Thoracic aorta (tissue), 2 donors: ENCODE results near the gene GLIPR1L1. TPM values are rescaled to one million over a fixed set of nuclear protein-coding genes. Genes with fewer than 3 reads are reported as not detected.
A peak's percentile ranks its signal among the peaks of the same experiment; 100 is the strongest.

Source experiments
- ATAC-seq: fragments of 150-250 bp; one replicate; pipeline ENCODE4 v1.8.0; 2017; ENCODE audit warnings: low read depth; ENCODE audit not compliant: insufficient number of reproducible peaks, low FRiP score
- DNase-seq: peaks from one replicate; pipeline ENCODE4 v3.0.0-alpha.2; 2020; ENCODE audit warnings: low spot score
- H3K27ac ChIP-seq, 2 donors: fragments of 200-600 bp; sonication (generic); 1 replicate in 1 of 2; 2 replicates in 1 of 2; pipeline ENCODE4 v1.5.1; 2016; ENCODE audit warnings: mild to moderate bottlenecking in 2 of 2, moderate library complexity in 2 of 2
- H3K27me3 ChIP-seq: fragments of 200-600 bp; sonication (generic); replicated peaks from 2 replicates; pipeline ENCODE4 v1.6.0; 2016; ENCODE audit warnings: mild to moderate bottlenecking; ENCODE audit not compliant: insufficient read depth
- H3K36me3 ChIP-seq: fragments of 200-600 bp; sonication (generic); one replicate; pipeline ENCODE4 v1.5.1; 2016
- H3K4me1 ChIP-seq, 2 donors: fragments of 200-600 bp; sonication (generic); 1 replicate in 1 of 2; 2 replicates in 1 of 2; pipeline versions ENCODE4 v1.5.1 to v1.6.0; 2016; ENCODE audit warnings: low read depth in 2 of 2, mild to moderate bottlenecking in 1 of 2; ENCODE audit not compliant: control insufficient read depth in 1 of 2
- H3K4me3 ChIP-seq: fragments of 200-600 bp; sonication (generic); 2 replicates; pipeline ENCODE4 v1.5.1; 2016; ENCODE audit warnings: mild to moderate bottlenecking
- H3K9me3 ChIP-seq: fragments of 200-600 bp; sonication (generic); 2 replicates; pipeline ENCODE4 v1.5.1; 2016
- total RNA-seq, 2 donors: library from RNA; depleted of rRNA; stranded (reverse); fragments of >200 nt; gene quantifications; one replicate each; pipeline versions ENCODE4 v1.1.0 to v1.2.3, GENCODE V29; 2016
- TF ChIP-seq, protein P1 (sequence below): fragments of 200-600 bp; sonication (generic); IDR thresholded peaks from one replicate; pipeline ENCODE4 v1.5.1; 2019; ENCODE audit warnings: antibody characterized with exemption

GLIPR1L1 gene, protein sequence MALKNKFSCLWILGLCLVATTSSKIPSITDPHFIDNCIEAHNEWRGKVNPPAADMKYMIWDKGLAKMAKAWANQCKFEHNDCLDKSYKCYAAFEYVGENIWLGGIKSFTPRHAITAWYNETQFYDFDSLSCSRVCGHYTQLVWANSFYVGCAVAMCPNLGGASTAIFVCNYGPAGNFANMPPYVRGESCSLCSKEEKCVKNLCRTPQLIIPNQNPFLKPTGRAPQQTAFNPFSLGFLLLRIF
- not detected for total RNA-seq

DNA sequence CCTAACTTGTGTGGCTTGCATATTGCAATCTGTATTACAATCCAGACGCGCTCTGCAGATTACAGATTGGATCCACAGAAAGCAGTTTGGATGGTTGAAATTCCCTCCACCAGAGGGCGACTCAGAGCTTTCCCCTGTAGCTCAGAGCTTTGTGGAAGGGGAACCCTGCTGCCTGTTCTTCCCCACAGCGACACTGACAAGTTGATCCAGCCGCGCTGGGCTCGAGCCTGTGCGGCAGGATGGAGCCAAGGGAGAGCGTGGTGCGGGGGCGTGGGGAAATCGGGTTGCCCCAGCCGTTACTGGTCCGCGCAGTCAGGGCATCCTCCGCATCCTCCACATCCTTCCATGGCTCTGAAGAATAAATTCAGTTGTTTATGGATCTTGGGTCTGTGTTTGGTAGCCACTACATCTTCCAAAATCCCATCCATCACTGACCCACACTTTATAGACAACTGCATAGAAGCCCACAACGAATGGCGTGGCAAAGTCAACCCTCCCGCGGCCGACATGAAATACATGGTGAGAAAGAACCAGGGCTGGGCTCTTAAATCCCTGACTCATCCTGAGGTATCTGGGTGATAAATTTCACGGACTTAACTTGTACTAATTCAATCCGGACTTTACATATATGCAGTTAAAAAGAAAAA is at the start of gene GLIPR1L1:
GLIPR1L1 (plus strand) TSS at position 287 of the 647 bp plus-strand sequence; CDS start at position 346, 59 bp downstream.
- no peaks in the 10 kb centered on the region for H3K27me3 ChIP-seq
- peaks cover 2 to 3% of the 10 kb centered on the region in 2 donors for H3K4me1 ChIP-seq
- TF ChIP-seq, protein P1, sequence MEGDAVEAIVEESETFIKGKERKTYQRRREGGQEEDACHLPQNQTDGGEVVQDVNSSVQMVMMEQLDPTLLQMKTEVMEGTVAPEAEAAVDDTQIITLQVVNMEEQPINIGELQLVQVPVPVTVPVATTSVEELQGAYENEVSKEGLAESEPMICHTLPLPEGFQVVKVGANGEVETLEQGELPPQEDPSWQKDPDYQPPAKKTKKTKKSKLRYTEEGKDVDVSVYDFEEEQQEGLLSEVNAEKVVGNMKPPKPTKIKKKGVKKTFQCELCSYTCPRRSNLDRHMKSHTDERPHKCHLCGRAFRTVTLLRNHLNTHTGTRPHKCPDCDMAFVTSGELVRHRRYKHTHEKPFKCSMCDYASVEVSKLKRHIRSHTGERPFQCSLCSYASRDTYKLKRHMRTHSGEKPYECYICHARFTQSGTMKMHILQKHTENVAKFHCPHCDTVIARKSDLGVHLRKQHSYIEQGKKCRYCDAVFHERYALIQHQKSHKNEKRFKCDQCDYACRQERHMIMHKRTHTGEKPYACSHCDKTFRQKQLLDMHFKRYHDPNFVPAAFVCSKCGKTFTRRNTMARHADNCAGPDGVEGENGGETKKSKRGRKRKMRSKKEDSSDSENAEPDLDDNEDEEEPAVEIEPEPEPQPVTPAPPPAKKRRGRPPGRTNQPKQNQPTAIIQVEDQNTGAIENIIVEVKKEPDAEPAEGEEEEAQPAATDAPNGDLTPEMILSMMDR = peak; percentile 91
- peak; percentile 69 for ATAC-seq
- DNase-seq = peak; percentile 78
- no peaks in the 10 kb centered on the region for H3K36me3 ChIP-seq
- H3K9me3 ChIP-seq = no peaks in the 10 kb centered on the region
- H3K4me3 ChIP-seq = peak within 1 kb of the TSS; percentile 73
- H3K27ac ChIP-seq = peak within 1 kb of the TSS; percentile 23 to 25

DNA sequence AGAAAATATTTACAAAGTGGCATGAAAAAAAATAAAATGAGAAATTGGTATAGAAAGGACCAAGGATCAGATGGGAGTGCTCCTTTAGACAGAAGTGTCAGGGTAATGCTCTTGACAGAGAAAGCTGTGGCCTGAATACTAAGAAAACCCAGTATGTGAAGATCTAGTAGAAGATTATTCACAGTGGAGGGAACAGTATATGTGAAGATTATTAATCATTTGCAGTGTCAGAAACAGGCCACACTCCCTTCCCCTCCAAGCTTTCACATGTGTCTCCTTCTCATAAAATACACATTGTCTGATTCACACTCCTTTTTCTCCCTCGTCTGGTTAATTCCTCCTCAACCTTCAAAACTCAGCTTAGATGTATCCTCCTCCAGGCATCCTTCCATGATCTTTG is 45.6 kb upstream of the GLIPR1L1 start:
- Histone ChIP-seq H3K4me1 (no peaks in the 10 kb centered on the region), H3K9me3 (no peaks in the 10 kb centered on the region), H3K36me3 (no peaks in the 10 kb centered on the region), H3K4me3 (no peak overlapping the region), H3K27me3 (no peaks in the 10 kb centered on the region), H3K27ac (no peak overlapping the region)
- no peak for ATAC-seq
- TF ChIP-seq, protein P1 = no peak
- no peak for DNase-seq

DNA sequence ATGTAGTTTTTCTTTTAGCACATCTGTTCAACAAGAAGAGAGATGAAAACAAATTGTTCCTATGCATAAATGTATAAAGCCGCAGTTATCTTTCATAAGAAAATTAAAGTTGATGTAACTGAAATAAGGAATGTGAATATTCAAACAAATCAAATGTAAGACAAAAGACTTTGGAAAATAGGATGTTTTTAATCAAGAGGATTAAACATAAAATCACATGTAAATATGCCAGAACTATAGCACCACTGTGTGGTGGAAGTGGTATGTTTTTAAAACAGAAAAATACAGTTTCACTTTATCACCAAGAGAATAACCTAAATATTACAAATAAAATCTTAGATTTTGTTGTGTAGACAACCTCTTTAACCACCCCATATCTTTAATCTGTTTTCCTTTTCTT is 44.7 kb upstream of the GLIPR1L1 start:
- Histone ChIP-seq H3K4me1 (no peaks in the 10 kb centered on the region), H3K27ac (no peak overlapping the region), H3K27me3 (no peaks in the 10 kb centered on the region), H3K4me3 (no peak overlapping the region), H3K9me3 (no peaks in the 10 kb centered on the region), H3K36me3 (no peaks in the 10 kb centered on the region)
- TF ChIP-seq, protein P1 = no peak
- ATAC-seq = no peak
- DNase-seq = no peak

DNA sequence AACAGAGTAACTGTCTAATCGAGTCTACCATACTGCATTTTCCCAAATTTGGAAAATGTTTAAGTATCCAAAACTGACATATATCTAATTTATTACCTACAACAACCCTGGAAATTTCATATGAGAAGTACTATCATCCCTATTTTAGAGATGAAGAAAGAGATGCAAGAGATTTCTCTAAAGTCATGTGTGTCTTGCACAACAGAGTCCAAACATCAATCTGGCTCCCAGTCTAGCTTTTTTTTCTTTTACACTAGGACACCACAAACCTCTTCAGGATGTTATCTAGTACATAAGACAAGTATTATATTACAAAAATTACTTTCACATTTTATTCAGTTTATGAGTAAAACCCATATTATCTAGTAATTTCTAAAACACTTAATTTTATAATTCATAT is 43.5 kb upstream of the GLIPR1L1 start:
- Histone ChIP-seq H3K4me3 (no peak overlapping the region), H3K36me3 (no peaks in the 10 kb centered on the region), H3K27me3 (no peaks in the 10 kb centered on the region), H3K27ac (no peak overlapping the region), H3K4me1 (no peaks in the 10 kb centered on the region), H3K9me3 (no peaks in the 10 kb centered on the region)
- TF ChIP-seq, protein P1 = no peak
- DNase-seq = no peak
- no peak for ATAC-seq

- ATAC-seq = no peak
- no peak overlapping the region for H3K4me3 ChIP-seq
- no peaks in the 10 kb centered on the region for H3K9me3 ChIP-seq
- H3K4me1 ChIP-seq = no peaks in the 10 kb centered on the region
- H3K36me3 ChIP-seq = no peaks in the 10 kb centered on the region
- TF ChIP-seq, protein P1 = no peak
- DNase-seq = no peak
- no peaks in the 10 kb centered on the region for H3K27me3 ChIP-seq
- H3K27ac ChIP-seq = no peak overlapping the region
Observed at GRCh38 chr12:75294336-75294735, 40.1 kb upstream of the GLIPR1L1 start.
